ENCODE data around the gene TOLLIP.

DNA sequence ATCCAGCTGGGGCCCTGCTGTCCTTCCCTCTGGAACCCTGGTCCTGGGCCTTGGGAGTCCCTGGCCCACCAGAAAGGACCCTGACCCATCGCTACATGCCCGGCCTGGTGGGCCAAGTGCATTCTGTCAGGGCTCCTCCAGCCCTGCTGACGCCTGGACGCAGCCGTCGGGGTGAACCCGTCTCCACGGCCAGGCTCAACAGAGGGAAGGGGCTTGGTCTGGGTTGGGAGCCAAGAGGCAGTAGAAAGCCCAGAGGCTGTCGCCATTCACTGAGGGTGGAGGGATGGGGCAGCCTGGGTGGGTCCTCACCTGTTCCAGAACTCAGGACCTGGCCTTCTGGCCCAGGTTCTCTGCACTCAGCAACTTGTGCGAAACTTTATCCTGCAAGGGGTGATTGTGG lies 39.0 kb downstream of the TOLLIP start:
- TF ChIP-seq, protein P1, sequence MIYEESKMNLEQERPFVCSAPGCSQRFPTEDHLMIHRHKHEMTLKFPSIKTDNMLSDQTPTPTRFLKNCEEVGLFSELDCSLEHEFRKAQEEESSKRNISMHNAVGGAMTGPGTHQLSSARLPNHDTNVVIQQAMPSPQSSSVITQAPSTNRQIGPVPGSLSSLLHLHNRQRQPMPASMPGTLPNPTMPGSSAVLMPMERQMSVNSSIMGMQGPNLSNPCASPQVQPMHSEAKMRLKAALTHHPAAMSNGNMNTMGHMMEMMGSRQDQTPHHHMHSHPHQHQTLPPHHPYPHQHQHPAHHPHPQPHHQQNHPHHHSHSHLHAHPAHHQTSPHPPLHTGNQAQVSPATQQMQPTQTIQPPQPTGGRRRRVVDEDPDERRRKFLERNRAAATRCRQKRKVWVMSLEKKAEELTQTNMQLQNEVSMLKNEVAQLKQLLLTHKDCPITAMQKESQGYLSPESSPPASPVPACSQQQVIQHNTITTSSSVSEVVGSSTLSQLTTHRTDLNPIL (CRISPR knock-in tag; IDR thresholded peaks at IDR 0.05; ENCODE audit: low read depth), result no peak
- TF ChIP-seq, protein P2, sequence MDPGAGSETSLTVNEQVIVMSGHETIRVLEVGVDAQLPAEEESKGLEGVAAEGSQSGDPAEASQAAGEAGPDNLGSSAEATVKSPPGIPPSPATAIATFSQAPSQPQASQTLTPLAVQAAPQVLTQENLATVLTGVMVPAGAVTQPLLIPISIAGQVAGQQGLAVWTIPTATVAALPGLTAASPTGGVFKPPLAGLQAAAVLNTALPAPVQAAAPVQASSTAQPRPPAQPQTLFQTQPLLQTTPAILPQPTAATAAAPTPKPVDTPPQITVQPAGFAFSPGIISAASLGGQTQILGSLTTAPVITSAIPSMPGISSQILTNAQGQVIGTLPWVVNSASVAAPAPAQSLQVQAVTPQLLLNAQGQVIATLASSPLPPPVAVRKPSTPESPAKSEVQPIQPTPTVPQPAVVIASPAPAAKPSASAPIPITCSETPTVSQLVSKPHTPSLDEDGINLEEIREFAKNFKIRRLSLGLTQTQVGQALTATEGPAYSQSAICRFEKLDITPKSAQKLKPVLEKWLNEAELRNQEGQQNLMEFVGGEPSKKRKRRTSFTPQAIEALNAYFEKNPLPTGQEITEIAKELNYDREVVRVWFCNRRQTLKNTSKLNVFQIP (CRISPR knock-in tag; IDR thresholded peaks at IDR 0.05; ENCODE audit: borderline replicate concordance, low read depth), result no peak
- TF ChIP-seq PPARA (CRISPR knock-in tag; IDR thresholded peaks at IDR 0.05; ENCODE audit: borderline replicate concordance) (no peak), ARNTL (CRISPR knock-in tag; IDR thresholded peaks at IDR 0.05; ENCODE audit: borderline replicate concordance, low read depth) (no peak), RARB (CRISPR knock-in tag; IDR thresholded peaks at IDR 0.05) (no peak), ZNF70 (CRISPR knock-in tag; IDR thresholded peaks at IDR 0.05) (no peak)
